Measurements from ENCODE around the gene FAM78B.

FAM78B gene

DNA sequence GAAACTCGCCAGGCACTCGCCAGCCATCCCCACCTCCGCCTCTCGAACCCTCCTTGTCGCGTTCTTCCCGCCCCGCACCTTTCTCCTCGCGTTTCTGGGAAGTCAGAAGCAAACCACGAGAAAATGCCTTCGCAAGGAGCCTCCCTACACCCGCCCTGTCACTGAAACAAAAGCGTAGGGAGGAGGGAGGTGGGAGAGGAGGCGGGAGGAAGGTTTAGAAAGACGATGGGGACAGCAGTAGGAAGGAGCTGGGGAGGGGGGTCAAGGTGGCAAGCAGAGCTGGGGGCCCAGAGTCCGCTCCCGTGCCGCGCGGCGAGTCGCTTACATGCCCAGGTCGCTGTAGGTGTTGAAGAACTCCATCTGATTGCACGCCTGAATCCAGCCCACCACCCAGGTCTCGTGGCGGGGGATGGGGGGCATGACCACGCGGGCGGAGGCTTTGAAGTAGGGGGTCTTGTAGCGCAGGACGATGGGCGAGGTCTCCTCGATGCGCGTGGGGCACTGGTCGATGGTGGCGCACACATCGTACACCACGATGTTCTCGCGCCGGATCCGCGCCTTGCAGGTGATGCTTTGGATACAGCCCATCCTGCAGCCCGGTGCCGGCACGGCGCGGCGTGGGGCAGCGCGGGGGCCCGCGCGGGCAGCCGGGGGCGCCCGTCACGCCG lies 1.0 kb downstream of the FAM78B start:
- Histone ChIP-seq H3K27ac (ENCODE audit: low read depth, low read length) (no peak overlapping the region), H3K27me3 (ENCODE audit: control insufficient read depth in 5 of 5, insufficient read depth in 4 of 5, low read length in 5 of 5) (no peaks in the 10 kb centered on the region), H3K9ac (ENCODE audit: low read length in 5 of 5) (no peak overlapping the region), H3K9me3 (ENCODE audit: control insufficient read depth in 5 of 5, low read length in 5 of 5) (no peaks in the 10 kb centered on the region), H3K36me3 (ENCODE audit: control insufficient read depth in 5 of 5, insufficient read depth in 5 of 5, low read length in 5 of 5) (no peaks in the 10 kb centered on the region), H3K4me1 (ENCODE audit: control insufficient read depth in 5 of 5, insufficient read depth in 5 of 5, low read length in 5 of 5) (peaks cover 0 to 25% (median 24%) of the 10 kb centered on the region in 5 donors), H3K4me3 (ENCODE audit: low read depth in 1 of 5, low read length in 5 of 5) (peak overlapping the region; percentile 59 to 80 (median 74))

DNA sequence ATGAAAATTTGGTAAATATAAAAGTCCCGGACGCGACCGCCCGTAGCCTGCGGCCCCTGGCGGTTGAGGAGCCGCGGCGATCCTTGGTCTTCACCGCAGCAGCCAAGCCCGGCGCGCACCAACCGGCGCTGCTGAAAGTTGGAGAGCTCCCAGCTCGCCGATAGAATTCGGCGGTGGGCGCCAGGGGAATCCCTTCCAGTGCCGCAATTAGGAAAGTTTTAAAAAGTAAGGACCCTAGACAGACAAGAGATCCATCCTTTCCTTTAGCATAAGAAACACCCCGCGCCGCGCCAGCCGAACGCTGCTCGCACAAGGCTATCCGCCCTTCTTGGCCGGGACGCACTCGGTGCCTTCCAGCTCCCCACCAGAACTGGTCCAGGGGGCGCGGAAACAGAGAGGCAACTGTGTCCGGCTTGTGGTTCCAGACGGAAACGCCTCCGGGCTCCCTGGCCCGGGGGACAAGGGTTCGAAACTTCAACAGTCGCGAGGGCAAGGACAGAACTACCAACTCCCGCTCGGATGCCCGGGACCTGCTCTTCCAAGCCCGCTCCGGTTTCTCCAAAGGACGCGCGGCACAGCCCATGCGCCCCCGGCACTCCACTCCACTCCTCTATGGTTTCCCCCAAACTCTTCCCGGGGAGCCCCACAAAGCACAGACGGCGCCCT lies 1.7 kb downstream of the FAM78B start:
- Histone ChIP-seq H3K36me3 (ENCODE audit: control insufficient read depth in 5 of 5, insufficient read depth in 5 of 5, low read length in 5 of 5) (no peaks in the 10 kb centered on the region), H3K27ac (ENCODE audit: low read depth, low read length) (no peak overlapping the region), H3K9ac (ENCODE audit: low read length in 5 of 5) (no peak overlapping the region), H3K9me3 (ENCODE audit: control insufficient read depth in 5 of 5, low read length in 5 of 5) (no peaks in the 10 kb centered on the region), H3K27me3 (ENCODE audit: control insufficient read depth in 5 of 5, insufficient read depth in 4 of 5, low read length in 5 of 5) (no peaks in the 10 kb centered on the region), H3K4me1 (ENCODE audit: control insufficient read depth in 5 of 5, insufficient read depth in 5 of 5, low read length in 5 of 5) (peaks cover 0 to 25% (median 24%) of the 10 kb centered on the region in 5 donors), H3K4me3 (ENCODE audit: low read depth in 1 of 5, low read length in 5 of 5) (peak overlapping the region; percentile 59 to 80 (median 74))

DNA sequence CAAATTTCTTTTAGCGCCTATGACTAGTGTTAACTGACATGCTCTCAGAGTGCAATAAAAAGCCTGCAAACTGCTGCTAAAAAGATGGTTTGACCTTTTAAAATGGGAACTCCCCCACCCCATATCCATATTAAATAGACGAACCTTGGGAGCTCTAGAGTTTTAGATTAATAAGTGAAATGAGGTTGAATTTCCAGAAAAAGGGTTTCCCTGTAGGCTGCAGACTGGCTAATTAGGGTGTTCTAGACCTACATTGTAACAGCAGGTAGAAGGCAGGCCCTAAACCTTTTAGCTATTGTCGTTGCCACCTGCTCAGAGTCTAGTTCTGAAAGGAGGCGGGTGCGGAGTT lies 2.2 kb downstream of the FAM78B start:
- Histone ChIP-seq H3K9me3 (ENCODE audit: control insufficient read depth in 5 of 5, low read length in 5 of 5) (no peaks in the 10 kb centered on the region), H3K4me1 (ENCODE audit: control insufficient read depth in 5 of 5, insufficient read depth in 5 of 5, low read length in 5 of 5) (peaks cover 0 to 25% (median 24%) of the 10 kb centered on the region in 5 donors), H3K4me3 (ENCODE audit: low read depth in 1 of 5, low read length in 5 of 5) (peak overlapping the region in 2 of 5 donors; percentile 74 to 75), H3K27ac (ENCODE audit: low read depth, low read length) (no peak overlapping the region), H3K27me3 (ENCODE audit: control insufficient read depth in 5 of 5, insufficient read depth in 4 of 5, low read length in 5 of 5) (no peaks in the 10 kb centered on the region), H3K9ac (ENCODE audit: low read length in 5 of 5) (no peak overlapping the region), H3K36me3 (ENCODE audit: control insufficient read depth in 5 of 5, insufficient read depth in 5 of 5, low read length in 5 of 5) (no peaks in the 10 kb centered on the region)

DNA sequence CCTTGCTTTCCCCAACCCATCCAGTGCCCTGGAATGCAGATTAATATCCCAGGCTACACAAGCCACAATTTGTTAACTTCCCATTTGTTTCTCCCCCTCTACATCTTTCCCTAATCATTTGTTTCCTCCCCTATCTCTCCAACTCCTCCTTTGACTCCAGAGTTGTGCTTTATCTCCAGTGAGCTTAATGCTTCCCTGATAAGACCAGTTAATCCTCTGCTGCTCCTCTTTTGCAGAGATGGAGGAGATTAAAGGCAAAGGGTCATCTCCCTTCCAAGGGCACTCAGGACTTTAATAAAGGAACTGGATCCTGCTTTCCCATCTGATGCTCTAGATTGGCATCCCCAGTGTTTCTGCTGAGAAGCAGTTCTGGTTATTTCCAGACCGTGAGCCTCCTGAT lies 7.1 kb downstream of the FAM78B start:
- no peak overlapping the region for H3K9ac ChIP-seq (ENCODE audit: low read length in 5 of 5)
- no peak overlapping the region for H3K27ac ChIP-seq (ENCODE audit: low read depth, low read length)
- no peaks in the 10 kb centered on the region for H3K36me3 ChIP-seq (ENCODE audit: control insufficient read depth in 5 of 5, insufficient read depth in 5 of 5, low read length in 5 of 5)
- no peak overlapping the region for H3K4me3 ChIP-seq (ENCODE audit: low read depth in 1 of 5, low read length in 5 of 5)
- peaks cover 0 to 2% (median 1%) of the 10 kb centered on the region in 5 donors for H3K4me1 ChIP-seq (ENCODE audit: control insufficient read depth in 5 of 5, insufficient read depth in 5 of 5, low read length in 5 of 5)
- H3K9me3 ChIP-seq (ENCODE audit: control insufficient read depth in 5 of 5, low read length in 5 of 5) = no peaks in the 10 kb centered on the region
- no peaks in the 10 kb centered on the region for H3K27me3 ChIP-seq (ENCODE audit: control insufficient read depth in 5 of 5, insufficient read depth in 4 of 5, low read length in 5 of 5)

DNA sequence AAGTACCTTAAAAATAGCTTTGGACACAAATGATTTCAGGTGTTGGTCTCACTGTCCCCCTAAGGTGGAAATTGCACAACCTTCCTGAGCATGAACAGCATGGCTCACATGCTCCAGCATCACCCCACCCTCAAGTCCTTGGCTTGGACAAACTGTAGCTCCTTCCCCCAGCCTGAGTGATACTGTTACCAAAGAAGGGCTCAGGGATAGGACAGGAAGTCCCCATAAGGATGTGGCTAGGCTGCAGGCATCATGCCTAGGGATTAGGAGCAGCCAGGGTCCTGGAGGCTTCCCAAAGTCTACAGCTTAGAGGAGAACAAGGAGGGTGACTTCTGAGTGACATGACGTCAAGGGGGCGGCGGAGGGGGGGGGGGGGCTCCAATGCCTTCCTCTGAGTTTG lies 10.1 kb downstream of the FAM78B start:
- Histone ChIP-seq H3K36me3 (ENCODE audit: control insufficient read depth in 5 of 5, insufficient read depth in 5 of 5, low read length in 5 of 5) (no peaks in the 10 kb centered on the region), H3K27me3 (ENCODE audit: control insufficient read depth in 5 of 5, insufficient read depth in 4 of 5, low read length in 5 of 5) (no peaks in the 10 kb centered on the region), H3K4me3 (ENCODE audit: low read depth in 1 of 5, low read length in 5 of 5) (no peak overlapping the region), H3K4me1 (ENCODE audit: control insufficient read depth in 5 of 5, insufficient read depth in 5 of 5, low read length in 5 of 5) (peaks cover 0 to 3% (median 3%) of the 10 kb centered on the region in 5 donors), H3K9me3 (ENCODE audit: control insufficient read depth in 5 of 5, low read length in 5 of 5) (no peaks in the 10 kb centered on the region), H3K9ac (ENCODE audit: low read length in 5 of 5) (no peak overlapping the region), H3K27ac (ENCODE audit: low read depth, low read length) (no peak overlapping the region)

DNA sequence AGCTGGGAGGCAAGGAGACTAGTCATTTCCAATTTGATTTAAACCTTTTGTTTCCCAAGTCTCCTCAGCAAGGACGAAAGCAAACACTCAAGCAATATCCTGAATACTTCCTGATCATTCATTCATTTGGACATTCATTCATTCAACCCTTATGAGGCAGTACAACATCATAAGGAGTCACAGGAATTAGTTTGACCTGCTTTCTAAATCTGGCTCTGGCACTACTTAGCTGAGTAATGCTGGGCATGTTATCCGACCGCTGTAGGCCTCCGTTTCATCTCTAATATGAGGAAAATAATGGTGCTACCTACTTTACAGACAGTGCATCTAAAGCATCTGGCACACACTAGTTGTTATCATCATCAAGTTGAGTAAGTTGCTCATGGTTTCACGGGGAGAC lies 11.7 kb downstream of the FAM78B start:
- Histone ChIP-seq H3K4me1 (ENCODE audit: control insufficient read depth in 5 of 5, insufficient read depth in 5 of 5, low read length in 5 of 5) (peaks cover 0 to 3% (median 3%) of the 10 kb centered on the region in 5 donors), H3K9ac (ENCODE audit: low read length in 5 of 5) (no peak overlapping the region), H3K27ac (ENCODE audit: low read depth, low read length) (no peak overlapping the region), H3K27me3 (ENCODE audit: control insufficient read depth in 5 of 5, insufficient read depth in 4 of 5, low read length in 5 of 5) (no peaks in the 10 kb centered on the region), H3K36me3 (ENCODE audit: control insufficient read depth in 5 of 5, insufficient read depth in 5 of 5, low read length in 5 of 5) (no peaks in the 10 kb centered on the region), H3K4me3 (ENCODE audit: low read depth in 1 of 5, low read length in 5 of 5) (no peak overlapping the region), H3K9me3 (ENCODE audit: control insufficient read depth in 5 of 5, low read length in 5 of 5) (no peaks in the 10 kb centered on the region)

DNA sequence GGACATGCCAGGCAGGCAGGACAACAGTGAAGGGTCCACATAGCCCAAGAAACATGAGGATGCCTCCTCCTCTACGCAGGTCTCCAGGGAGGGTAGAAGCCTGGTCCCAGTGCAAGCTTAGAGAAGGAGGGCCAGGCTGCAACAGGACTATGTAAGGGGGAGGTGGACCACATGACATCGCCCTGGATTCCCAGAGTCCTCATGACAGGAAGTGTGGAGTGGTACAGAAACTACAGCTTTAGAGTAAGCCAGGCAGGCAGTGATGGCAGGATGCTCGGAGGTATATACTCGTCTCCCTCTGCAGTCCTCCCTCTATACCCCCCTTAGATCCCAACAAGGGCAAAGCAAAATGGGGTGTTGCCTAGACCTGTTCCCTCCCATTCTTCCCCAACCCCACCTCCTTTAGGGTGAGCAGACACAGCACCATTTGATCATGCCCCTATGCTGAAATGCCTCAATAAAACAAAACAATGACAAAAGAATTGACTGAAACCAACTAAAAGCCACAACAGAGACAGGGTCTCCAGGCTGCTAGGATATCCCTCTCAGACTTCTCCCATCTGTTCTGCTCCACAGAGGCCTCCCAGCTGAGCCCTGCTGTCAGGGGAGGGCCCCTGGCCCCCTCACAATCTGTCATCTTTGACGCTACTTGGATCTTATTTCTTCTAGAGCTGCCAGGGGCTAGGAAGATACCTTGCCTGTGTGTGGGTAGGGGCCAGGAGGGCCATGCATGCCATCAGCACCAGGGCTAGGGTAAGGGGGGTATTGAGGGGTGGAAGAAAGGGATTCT lies 13.1 kb downstream of the FAM78B start:
- Histone ChIP-seq H3K4me1 (ENCODE audit: control insufficient read depth in 5 of 5, insufficient read depth in 5 of 5, low read length in 5 of 5) (peaks cover 0 to 3% (median 3%) of the 10 kb centered on the region in 5 donors), H3K9ac (ENCODE audit: low read length in 5 of 5) (no peak overlapping the region), H3K27me3 (ENCODE audit: control insufficient read depth in 5 of 5, insufficient read depth in 4 of 5, low read length in 5 of 5) (no peaks in the 10 kb centered on the region), H3K4me3 (ENCODE audit: low read depth in 1 of 5, low read length in 5 of 5) (no peak overlapping the region), H3K27ac (ENCODE audit: low read depth, low read length) (no peak overlapping the region), H3K9me3 (ENCODE audit: control insufficient read depth in 5 of 5, low read length in 5 of 5) (no peaks in the 10 kb centered on the region), H3K36me3 (ENCODE audit: control insufficient read depth in 5 of 5, insufficient read depth in 5 of 5, low read length in 5 of 5) (no peaks in the 10 kb centered on the region)

DNA sequence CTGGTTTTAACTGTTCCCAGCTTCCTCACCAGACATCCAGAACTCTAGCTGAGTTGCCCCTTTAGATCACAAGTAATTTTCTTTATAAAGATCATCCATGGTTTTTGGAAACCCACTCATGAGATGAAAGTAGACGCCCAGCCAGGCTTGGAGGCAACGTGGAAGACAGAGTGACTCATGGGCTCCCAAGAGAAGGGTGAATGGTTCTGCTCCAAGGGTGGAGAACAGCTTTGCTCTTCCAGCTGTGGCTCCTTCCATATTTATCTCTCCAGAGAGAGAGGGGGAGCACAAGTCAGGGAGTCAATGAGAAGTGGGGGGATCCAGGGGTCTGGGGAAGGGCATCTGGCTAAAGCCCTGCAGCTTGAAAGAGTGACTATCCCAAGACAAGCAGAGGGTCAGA lies 13.8 kb downstream of the FAM78B start:
- H3K36me3 ChIP-seq (ENCODE audit: control insufficient read depth in 5 of 5, insufficient read depth in 5 of 5, low read length in 5 of 5) = no peaks in the 10 kb centered on the region
- H3K9ac ChIP-seq (ENCODE audit: low read length in 5 of 5) = no peak overlapping the region
- H3K4me1 ChIP-seq (ENCODE audit: control insufficient read depth in 5 of 5, insufficient read depth in 5 of 5, low read length in 5 of 5) = peaks cover 0 to 3% (median 3%) of the 10 kb centered on the region in 5 donors
- no peak overlapping the region for H3K27ac ChIP-seq (ENCODE audit: low read depth, low read length)
- no peak overlapping the region for H3K4me3 ChIP-seq (ENCODE audit: low read depth in 1 of 5, low read length in 5 of 5)
- no peaks in the 10 kb centered on the region for H3K9me3 ChIP-seq (ENCODE audit: control insufficient read depth in 5 of 5, low read length in 5 of 5)
- no peaks in the 10 kb centered on the region for H3K27me3 ChIP-seq (ENCODE audit: control insufficient read depth in 5 of 5, insufficient read depth in 4 of 5, low read length in 5 of 5)

DNA sequence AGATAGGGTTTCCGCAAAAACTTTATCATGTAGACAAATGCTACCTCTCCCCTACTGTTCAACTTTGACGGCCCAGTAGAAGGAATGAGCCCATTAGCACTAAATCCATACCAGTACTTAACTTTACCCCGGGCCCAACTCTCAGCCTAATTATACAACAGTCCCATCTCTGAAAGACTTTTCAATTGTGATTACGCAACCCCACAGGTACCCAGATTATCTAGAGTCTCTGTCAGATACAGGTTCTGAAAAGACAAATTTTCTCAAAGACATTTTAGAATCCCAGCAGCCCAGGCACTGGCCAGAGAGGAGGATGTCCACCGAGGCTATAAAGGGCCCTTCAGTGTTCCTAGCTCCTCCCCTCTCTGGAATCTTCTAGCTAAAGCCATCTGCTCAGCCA lies 15.0 kb downstream of the FAM78B start:
- Histone ChIP-seq H3K27me3 (ENCODE audit: control insufficient read depth in 5 of 5, insufficient read depth in 4 of 5, low read length in 5 of 5) (no peaks in the 10 kb centered on the region), H3K4me3 (ENCODE audit: low read depth in 1 of 5, low read length in 5 of 5) (no peak overlapping the region), H3K27ac (ENCODE audit: low read depth, low read length) (no peak overlapping the region), H3K9me3 (ENCODE audit: control insufficient read depth in 5 of 5, low read length in 5 of 5) (no peaks in the 10 kb centered on the region), H3K36me3 (ENCODE audit: control insufficient read depth in 5 of 5, insufficient read depth in 5 of 5, low read length in 5 of 5) (no peaks in the 10 kb centered on the region), H3K9ac (ENCODE audit: low read length in 5 of 5) (no peak overlapping the region), H3K4me1 (ENCODE audit: control insufficient read depth in 5 of 5, insufficient read depth in 5 of 5, low read length in 5 of 5) (peaks cover 0 to 3% (median 3%) of the 10 kb centered on the region in 5 donors)

DNA sequence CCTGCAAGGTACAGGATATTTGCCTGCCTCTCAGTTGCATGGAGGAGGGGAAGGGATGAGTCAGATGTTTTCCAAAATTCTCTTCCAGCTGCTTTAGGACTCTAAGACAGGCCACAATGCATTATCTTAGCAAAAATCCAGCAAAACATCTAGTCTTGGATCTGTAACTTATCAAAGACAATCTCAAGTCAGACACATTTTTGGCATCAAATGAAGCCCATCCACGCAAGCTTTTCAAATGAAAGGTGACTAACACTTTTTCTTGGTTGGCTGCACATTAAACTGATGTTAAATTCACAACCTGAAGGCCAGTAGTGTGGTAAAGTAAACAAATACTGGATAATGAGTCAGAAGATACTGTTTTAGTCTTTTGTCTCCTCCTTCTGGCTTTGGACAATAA lies 21.3 kb downstream of the FAM78B start:
- Histone ChIP-seq H3K36me3 (ENCODE audit: control insufficient read depth in 5 of 5, insufficient read depth in 5 of 5, low read length in 5 of 5) (no peaks in the 10 kb centered on the region), H3K4me1 (ENCODE audit: control insufficient read depth in 5 of 5, insufficient read depth in 5 of 5, low read length in 5 of 5) (no peaks in the 10 kb centered on the region), H3K27ac (ENCODE audit: low read depth, low read length) (no peak overlapping the region), H3K27me3 (ENCODE audit: control insufficient read depth in 5 of 5, insufficient read depth in 4 of 5, low read length in 5 of 5) (no peaks in the 10 kb centered on the region), H3K9me3 (ENCODE audit: control insufficient read depth in 5 of 5, low read length in 5 of 5) (no peaks in the 10 kb centered on the region), H3K9ac (ENCODE audit: low read length in 5 of 5) (no peak overlapping the region), H3K4me3 (ENCODE audit: low read depth in 1 of 5, low read length in 5 of 5) (no peak overlapping the region)
